Measurements from ENCODE around the gene TIMM22. TPM values are rescaled to one million over a fixed set of nuclear protein-coding genes. Genes with fewer than 3 reads are reported as not detected.
"Not testable (repeated sequence)": the region's sequence is repeated elsewhere in the genome, so short reads cannot be mapped to it uniquely, and the experiment has no call there.

TIMM22 gene
- total RNA-seq, 1 donor from 2014 or later = 22.9 TPM

- no peak for DNase-seq (ENCODE audit: extremely low read depth, low read depth, low spot score)
Observed at GRCh38 chr17:1037238-1037879, 40.4 kb downstream of the TIMM22 start.

- no peak for DNase-seq (ENCODE audit: extremely low read depth, low read depth, low spot score)
Observed at GRCh38 chr17:1038459-1039122, 41.7 kb downstream of the TIMM22 start.

GRCh38 chr17:1039123-1039507 lies 42.2 kb downstream of the TIMM22 start:
- no peak for DNase-seq (ENCODE audit: extremely low read depth, low read depth, low spot score)

GRCh38 chr17:1039511-1040215 lies 42.7 kb downstream of the TIMM22 start:
- DNase-seq (ENCODE audit: extremely low read depth, low read depth, low spot score) = peak; percentile 37

GRCh38 chr17:1040216-1040600 lies 43.3 kb downstream of the TIMM22 start:
- DNase-seq (ENCODE audit: extremely low read depth, low read depth, low spot score) = no peak

- no peak for DNase-seq (ENCODE audit: extremely low read depth, low read depth, low spot score)
Observed at GRCh38 chr17:1041746-1042145, 44.8 kb downstream of the TIMM22 start.

- no peak for DNase-seq (ENCODE audit: extremely low read depth, low read depth, low spot score)
Observed at GRCh38 chr17:1042486-1042885, 45.6 kb downstream of the TIMM22 start.

GRCh38 chr17:1043601-1044251 lies 46.8 kb downstream of the TIMM22 start:
- peak; percentile 74 for DNase-seq (ENCODE audit: extremely low read depth, low read depth, low spot score)

GRCh38 chr17:1044387-1045009 lies 47.6 kb downstream of the TIMM22 start:
- not testable (repeated sequence) for DNase-seq (ENCODE audit: extremely low read depth, low read depth, low spot score)

- DNase-seq (ENCODE audit: extremely low read depth, low read depth, low spot score) = no peak
Observed at GRCh38 chr17:1045456-1045855, 48.5 kb downstream of the TIMM22 start.

GRCh38 chr17:1047177-1047878 lies 50.4 kb downstream of the TIMM22 start:
- no peak for DNase-seq (ENCODE audit: extremely low read depth, low read depth, low spot score)

- no peak for DNase-seq (ENCODE audit: extremely low read depth, low read depth, low spot score)
Observed at GRCh38 chr17:1047879-1048470, 51.0 kb downstream of the TIMM22 start.

GRCh38 chr17:1048516-1049115 lies 51.7 kb downstream of the TIMM22 start:
- not testable (repeated sequence) for DNase-seq (ENCODE audit: extremely low read depth, low read depth, low spot score)

- no peak for DNase-seq (ENCODE audit: extremely low read depth, low read depth, low spot score)
Observed at GRCh38 chr17:1049446-1050225, 52.7 kb downstream of the TIMM22 start.

- no peak for DNase-seq (ENCODE audit: extremely low read depth, low read depth, low spot score)
Observed at GRCh38 chr17:1050246-1050995, 53.5 kb downstream of the TIMM22 start.

- no peak for DNase-seq (ENCODE audit: extremely low read depth, low read depth, low spot score)
Observed at GRCh38 chr17:1050996-1051925, 54.3 kb downstream of the TIMM22 start.
